ENCODE results near the gene LRRC4B.
A peak's percentile ranks its signal among the peaks of the same experiment; 100 is the strongest.

Gene LRRC4B

DNA sequence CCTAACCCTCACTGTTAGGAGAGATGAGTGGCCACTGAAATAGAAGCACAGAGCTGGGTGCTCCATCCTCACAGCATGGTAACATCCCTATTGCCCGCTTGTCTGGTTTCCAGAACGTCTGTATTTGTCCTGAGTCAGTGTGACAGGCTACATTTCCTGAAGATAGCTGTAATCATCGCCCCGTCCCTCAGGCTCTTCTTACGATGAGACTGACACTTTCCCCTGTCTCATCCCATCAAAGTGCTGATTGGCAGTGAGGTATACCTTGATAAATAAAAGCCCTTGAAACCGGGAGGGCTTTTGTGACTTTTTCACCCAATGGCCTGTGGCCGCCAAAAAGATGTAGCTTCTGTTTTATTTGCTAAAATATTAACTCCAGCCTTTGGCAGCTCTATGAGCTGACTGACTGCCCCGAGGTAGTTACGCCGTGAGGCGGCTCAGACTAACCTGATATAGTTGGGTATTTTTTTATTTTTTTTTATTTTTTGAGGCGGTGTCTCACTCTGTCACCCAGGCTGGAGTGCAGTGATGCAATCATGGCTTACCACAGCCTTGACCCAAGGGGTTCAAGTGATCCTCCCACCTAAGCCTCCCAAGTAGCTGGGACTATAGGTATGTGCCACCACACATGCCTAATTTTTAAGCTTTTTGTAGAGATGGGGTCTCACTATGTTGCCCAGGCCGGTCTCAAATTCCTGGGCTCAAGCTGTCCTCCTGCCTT is 5.7 kb upstream of the LRRC4B start:
- DNase-seq (ENCODE audit: low read depth, low spot score) = no peak

DNA sequence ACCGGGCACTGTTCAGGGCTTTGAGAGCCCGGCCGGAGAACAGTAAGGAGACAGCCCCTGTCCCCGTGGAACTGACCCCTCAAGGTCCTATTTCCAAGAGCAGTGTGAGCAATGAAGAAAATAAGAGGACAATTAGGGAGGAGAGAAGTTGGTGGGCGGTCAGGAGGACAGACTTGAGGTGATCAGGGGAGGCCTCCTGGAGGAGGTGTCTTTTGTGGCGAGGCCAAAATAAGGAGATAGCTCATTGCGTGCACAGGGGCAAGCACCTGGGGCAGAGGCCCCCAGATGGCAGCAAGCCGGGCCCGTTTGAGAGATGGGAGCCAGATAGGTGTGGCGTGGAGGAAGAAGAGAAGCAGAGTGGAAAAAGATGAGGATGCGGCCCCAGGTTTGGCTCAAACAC is 2.8 kb upstream of the LRRC4B start:
- DNase-seq (ENCODE audit: low read depth, low spot score) = no peak

DNA sequence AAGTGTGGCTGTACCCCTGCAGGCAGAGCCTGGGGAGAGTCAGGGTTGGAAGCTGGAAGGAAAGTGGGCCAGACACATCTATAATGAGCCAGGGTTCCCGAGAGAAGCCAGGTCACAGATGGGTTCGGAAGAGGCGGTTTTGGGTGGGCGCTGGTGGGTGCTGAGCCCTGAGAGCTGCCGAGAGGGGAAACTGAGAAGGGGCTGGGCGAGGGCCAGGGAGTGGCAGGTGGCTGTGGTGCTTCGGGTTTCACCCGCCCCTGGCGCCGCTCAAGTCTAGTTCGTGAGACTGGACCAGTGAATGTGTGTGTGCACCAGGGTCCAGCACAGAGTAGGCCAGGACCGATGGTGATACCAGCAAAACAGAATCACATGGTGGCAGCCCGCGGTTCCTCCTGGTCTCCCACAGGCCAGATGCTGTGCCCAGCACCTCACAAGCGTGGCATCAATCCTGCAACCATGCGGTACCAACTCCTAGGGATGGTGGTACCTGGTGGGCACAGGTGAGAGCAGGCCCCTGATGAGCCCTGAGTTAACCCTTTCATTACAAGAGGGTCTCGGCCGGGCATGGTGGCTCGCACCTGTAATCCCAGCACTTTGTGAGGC is 1.8 kb upstream of the LRRC4B start:
- DNase-seq (ENCODE audit: low read depth, low spot score) = no peak

DNA sequence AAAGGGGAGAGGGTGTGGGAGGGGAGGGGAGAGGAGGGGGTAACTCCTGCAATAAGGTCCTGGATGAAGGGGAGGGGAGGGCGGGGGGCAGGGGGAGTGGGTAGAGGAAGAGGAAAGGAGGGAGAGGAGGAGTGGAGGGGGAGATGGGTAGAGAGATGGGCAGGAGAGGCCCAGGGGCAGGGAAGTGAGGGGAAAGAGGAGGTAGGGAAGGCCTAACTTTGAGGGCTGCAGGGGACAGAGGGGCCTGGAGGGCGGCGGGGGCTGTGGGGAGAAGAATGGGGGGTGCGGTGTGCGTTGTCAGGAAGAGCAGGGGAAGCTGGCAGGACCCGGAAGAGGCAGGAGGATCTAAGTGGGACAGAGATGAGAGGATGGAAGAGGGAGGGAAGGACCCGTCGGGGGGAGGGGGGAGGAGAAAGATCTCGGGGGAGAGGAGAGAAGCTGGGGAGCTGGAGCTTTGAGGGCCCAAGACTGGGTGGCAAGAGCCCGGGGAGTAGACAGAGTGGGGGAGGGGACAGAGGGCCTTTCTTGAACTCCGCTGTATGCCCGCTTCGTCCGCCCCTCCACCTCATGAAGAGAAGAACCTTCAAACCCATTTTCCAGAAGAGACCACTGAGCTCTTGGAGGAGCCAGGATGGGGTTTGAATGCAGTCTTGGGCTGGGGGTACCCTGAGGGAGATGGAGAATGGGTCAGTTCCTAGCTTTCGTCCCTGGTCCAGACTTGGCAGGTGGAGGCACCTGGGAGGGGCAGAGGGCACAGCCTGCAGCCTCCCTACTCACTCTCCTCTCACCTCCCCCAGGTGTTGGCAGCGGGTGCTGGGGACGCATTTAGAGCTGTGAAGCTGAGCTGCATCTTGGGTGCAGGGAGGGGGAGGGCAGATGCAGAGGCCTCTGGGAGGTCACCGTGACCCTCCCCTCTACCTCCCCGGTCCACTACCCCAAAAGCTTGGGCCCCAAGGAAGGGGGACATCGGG is 778 bp upstream of the LRRC4B start:
- no peak for DNase-seq (ENCODE audit: low read depth, low spot score)

DNA sequence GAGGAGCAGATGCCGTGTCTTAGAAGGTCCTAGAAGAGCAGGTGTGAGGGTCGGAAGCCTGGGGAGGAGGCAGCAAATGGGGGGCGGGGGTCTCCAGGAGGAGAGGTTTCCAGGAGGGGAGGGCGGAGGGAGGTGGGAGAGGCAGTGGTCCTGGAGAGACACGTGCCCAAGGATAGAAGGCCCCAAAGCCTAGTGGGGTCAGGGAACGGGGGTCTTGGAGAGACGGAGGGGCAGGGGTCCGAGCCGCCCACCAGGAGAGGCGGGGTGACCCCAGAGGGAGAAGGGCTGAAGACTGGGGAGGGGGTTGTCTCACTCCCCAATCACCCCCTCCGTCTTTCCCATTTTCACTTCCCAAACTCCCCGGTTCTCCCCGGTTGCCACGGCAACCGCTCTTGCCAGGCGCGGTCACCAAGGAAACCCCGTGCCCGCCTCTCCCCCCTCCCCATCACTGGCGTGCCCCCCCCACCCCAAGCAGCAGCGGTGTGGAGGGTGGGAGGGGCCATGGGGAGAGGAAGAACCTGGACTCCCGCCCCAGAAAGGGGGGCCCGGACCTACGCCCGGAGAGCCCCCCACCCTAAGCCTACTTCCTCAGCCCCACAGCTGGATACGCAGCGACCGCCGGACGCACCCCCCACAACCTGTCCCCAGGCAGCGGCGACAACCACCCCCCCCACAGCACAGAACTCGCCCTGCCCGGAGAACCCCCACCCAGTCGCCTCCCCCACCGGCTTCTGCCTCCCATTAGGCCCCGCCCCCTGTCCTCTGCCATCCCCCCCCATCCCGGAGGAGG is 988 bp downstream of the LRRC4B start:
- DNase-seq (ENCODE audit: low read depth, low spot score) = no peak

DNA sequence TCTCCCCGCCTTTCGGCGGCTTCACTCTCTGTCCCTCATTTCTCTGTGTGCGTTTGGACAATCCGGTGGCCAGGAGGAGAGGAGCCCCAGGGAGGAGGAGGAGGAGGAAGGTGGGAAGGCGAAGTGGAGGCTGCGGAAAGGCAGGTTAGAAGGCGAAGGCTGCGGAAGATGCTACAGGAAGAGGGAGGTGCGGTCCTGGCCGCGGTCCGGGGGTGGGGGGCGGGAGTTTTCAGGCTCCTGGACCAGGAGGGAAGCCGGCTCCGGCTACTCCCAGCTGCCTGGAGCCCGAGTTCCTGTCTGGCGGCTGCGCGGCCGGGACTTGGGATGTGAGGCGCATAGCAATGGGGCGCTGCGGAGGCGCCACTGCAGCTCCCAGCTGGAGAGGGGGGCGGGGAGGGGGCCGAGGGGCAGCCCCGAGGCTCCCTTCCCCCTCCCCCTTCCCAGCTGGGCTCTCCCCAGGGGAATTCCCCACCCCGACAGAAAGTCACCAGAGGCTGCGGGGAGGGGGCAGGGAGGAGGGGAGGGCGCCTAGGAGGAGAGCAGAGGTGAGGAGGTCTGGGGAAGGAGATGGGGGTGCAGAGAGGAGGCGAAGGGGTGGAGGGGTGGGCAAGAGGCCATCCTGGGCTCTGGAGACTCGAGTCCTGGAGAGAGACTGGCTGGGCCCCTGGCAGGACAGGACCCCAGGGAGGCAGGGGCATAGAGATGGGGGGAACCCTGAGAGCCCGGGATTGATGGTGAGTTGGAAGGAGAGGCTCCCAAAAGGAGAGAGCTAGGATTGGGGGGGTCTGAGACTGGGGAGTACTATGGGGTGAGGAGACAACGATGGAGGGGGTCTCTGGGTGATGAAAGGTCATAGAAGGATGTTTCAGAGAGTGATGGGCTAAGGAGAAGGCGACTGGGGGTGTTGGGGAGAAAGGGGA is 2.0 kb downstream of the LRRC4B start:
- DNase-seq (ENCODE audit: low read depth, low spot score) = no peak

DNA sequence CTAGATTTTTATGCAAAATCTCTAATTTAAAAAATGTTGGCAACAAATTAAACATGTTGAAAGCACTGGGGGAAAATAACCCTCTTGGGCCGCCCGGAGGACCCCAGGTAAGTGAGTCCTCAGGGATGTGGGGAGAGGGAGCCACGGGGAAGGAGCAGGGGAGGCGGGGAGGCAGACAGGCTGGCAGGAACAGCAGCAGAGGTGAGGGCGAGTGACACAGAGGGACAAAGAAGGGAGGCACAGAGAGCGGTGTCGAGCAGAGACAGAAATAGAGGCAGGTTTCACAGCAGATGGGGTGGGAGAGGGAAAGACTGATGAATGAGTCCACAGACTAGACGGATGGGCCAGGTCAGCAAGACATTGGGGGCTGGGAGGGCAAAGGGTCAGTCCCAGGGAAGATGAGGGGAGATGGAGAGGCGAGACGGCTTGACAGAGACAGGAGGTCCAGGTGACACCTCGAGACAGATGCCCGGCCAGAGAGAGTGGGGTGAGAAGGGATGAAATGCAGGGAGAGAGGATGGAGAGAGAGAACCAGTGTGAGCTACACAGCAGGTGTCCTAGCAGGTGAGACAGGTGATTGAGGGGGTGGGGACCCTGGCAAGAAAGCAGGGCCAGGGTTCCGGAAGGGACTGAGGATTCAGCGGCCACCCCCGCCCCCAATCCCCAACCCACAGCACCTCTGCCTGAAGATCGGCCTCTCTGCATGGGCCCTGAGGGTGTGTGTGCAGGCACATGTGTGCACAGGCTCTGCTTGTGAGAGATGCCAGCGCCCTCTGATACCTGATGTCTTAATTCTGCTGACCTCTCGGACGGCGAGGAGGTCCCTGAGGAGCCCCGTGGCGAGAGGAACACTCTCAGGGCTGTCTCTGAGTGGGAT is 3.8 kb downstream of the LRRC4B start:
- DNase-seq (ENCODE audit: low read depth, low spot score) = no peak

DNA sequence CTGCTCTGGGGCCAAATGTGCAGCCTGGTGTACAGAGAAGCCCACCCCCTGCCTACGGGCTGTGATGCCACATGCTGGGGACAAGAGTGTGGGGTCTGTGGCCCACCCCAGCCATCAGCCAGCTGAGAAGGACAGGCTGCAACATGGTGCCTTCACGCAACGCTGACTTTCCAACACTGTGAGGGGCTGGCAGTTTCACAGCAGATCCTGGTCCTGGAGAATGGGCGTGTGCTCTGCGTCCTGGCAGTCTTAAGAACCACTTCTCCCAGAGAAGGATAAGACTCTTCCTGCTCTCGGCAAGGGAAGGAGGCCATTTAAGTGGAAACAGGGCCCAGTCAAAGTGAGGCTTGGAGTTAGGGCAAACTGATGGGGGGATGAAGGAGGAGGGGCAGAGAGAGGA is 4.6 kb downstream of the LRRC4B start:
- no peak for DNase-seq (ENCODE audit: low read depth, low spot score)

DNA sequence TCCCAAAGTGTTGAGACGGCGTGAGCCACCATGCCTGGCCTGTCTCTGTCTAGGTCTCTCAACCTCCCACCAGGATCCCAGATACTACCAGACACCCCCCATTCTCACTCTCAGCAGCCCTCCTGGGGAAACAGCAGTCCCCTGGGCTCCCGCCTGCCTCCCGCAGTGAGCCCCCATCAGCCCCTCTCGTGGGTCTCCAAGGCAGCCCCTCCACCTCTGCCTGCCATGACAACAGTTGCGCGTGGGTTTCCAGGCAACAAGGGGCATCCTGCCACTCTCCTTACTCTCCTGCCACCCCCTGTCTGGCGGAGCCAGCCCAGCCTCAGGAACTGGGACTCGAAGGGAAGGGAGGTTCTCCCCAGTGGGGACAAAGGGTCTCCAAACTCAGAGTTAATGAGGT is 5.2 kb downstream of the LRRC4B start:
- no peak for DNase-seq (ENCODE audit: low read depth, low spot score)

DNA sequence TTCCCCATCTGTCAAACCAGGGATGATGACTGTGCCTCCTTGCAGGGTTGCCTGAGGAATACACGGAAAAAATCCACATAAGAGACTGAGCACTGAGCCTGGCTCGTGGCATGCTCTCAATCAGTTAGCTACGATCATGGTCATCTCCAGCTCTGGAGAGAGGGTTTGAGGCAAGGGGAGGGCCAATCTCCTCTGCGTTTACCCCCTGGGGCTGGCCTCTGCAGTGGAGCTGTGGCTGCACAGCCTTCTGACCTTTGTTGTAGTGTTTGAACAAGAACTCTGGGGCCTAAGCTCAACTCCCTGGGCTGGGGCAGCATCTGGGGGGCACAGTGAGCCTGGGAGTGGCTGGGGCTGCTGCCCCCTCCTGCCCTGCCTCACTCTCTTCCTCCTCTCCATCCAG is 5.9 kb downstream of the LRRC4B start:
- peak; percentile 37 for DNase-seq (ENCODE audit: low read depth, low spot score)

DNA sequence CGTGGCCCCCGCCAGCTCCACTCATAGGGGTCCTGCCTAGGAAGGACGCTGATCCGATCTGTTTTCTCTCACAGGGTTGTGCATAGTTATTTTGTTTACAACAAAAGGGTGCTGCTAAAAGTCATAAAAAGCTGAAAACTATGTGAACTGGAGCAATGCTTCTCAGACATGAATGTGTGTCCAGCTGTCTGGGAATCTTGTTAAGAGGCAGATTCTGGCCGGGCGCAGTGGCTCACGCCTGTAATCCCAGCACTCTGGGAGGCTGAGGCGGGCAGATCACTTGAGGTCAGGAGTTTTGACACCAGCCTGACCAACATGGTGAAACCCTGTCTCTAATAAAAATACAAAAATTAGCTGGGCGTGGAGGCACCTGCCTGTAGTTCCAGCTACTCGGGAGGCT is 8.6 kb downstream of the LRRC4B start:
- DNase-seq (ENCODE audit: low read depth, low spot score) = no peak

DNA sequence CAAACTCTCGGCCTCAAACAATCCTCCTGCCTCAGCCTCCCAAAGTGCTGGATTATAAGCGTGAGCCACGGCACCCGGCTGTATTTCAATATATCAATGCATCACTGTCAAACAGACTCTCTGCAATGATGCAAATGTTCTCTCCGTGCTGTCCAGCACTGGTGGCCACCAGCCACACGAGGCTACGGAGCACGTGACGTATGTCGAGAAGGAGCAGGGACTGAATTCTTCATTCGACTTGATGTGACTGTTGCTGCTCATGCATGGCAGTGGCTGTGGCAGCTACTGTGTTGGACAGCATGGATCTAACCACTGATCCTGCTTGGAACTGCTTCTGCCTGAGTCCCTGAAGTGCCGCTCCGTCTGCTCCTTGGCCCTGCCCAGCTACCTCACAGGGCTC is 9.8 kb downstream of the LRRC4B start:
- DNase-seq (ENCODE audit: low read depth, low spot score) = no peak

DNA sequence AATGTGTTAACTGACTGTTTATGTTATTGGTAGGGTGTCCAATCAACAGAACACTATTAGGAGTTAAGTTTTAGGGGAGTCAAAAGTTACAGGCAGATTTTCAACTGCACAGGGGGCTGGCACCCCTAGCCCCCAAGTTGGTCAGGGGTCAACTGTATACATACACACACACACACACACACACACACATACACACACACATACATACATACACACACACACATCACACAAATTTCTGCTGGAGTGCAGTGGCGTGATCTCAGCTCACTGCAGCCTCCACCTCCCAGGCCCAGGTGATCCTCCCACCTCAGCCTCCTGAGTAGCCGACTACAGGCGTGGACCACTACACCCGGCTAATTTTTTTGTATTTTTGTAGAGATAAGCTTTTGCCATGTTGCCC is 10.2 kb downstream of the LRRC4B start:
- DNase-seq (ENCODE audit: low read depth, low spot score) = no peak

DNA sequence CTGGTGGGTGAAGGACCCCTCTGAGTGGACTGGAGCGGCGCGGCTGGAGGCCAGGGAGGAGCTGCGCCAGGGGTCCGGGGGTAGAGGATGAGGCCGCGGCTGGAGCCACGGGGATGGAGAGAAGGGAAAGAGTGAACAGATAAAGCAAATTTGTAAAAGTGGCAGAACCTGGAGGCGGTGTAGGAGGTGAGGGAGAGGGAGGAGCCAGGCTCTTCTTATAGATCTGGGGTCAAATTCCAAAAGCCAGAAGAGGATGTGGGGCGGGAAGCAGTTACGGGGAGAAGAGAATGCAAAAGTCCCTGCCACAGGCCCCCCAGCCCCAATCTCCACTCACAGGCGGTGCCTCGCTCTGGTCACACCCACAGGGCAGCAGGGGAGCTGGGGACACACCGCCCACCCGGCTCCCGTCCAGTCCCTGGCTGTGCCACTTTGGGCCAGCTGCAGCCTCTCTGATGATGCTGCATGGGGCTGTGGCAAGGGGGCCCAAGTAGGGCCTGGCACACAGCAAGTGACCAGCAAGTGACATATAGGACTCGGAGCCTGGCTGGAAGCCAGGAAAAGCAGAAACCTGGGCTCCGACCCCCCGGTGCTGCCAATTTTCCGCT is 11.1 kb downstream of the LRRC4B start:
- DNase-seq (ENCODE audit: low read depth, low spot score) = no peak

DNA sequence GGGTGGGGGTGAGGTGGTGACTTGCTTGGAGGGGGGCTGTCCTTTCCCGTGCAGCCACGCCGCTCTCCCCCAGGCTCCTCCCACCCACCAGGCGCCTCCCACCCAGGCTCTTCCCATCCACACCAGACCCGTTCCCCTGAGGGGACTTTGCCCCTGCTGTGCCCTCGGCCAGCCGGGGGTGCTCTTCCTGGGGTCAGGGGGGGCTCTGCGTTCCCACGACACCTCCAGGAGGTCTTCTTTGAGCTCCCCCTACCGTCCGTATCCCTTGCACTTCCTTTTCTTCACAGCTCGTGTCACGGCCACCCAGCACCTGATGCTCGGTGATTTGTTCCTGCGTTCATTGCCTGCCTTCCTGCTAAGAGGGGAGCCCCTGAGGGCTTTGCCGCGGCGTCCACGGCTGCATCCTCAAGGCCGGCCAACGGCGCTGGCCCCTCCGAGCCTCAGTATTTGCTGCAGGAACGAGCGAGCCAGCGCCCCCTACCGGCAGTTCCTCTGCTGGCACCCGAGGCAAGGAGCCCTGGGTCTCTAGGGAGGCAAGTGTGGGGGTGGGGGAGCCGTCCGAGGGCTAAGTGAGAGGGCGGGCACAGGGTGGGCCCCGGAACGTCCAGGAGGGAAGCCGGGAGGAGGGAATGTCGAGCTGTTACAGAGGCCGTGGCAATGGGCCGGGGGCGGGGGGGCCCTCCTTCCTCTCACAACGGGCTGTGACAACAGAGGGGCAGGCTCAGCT is 11.8 kb downstream of the LRRC4B start:
- peak; percentile 91 for DNase-seq (ENCODE audit: low read depth, low spot score)

DNA sequence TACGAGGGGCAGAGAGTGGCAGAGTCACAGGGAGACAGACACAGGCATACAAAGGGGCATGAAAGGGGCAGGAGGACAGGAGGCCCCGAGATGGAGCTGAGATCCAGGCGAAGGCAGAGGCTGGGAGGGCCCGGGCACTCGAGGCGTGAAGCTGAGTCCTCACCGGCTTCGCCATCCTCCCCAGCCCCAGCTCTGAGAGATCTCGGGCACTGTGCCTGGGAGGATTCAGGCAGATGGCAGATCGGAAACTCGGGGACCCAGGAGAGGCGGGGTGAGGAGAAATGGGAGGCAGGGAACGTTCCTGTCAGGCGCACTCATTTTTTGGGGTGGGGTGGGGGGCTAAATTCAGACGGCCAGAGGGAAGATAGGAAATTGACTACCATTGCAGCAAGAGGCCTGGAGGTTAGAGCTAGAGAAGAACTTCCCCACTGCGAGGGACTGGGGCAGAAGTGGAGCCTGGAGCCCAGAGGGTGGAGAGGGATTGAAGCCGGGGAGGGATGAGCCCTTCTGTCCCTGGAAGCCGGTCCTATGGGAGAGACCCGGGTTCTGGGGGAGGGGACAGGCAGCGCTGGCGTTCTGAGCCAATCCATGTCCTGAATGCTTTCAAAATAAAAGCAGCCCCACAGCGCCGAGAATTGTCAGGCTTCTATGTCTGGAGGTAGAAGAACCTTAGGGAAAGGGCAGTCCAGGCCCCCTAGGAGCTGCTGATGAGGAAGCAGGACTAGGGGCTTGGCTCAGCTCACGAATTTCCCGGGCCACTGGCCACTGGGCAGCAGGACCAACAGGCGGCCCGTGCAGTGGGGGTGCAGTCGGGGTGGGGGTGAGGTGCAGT is 12.6 kb downstream of the LRRC4B start:
- peak; percentile 61 for DNase-seq (ENCODE audit: low read depth, low spot score)

DNA sequence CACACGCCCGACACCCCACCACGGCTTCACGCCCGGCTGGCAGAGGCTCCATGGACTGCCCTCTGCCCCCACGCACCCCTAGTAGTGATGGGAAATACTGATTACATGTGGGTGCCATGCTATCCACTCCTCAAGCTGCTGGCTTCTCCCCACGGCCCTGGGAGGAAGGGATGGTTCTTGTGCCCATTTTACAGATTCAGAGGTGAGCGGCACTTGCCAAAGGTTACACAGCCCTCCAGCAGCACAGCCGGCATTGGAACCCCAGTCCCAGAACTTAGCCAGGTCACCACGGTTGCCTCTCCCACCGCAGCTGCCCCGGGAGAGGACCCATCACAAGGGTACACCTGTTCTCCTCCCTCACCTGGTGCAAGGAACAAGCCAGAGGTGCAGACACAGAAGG is 13.2 kb downstream of the LRRC4B start:
- no peak for DNase-seq (ENCODE audit: low read depth, low spot score)

DNA sequence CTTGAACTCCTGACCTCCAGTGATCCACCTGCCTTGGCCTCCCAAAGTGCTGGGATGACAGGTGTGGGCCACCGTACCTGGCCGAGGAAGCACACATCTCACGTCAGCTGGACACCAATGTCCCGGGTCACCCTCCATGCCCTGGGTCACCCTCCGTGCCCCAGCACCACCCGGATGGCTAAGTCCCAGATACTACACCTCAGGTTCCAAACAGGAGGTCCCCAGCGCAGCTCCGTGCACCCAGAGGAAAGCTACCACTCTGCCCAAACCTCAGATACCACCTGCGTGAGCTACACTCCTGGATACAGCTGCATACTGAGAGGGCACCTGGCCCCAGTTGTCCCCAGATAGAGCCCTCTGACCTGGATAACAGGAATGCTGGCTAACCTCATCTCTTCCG is 14.0 kb downstream of the LRRC4B start:
- no peak for DNase-seq (ENCODE audit: low read depth, low spot score)
